ENCODE results near the gene MAML3. TPM values are rescaled to one million over a fixed set of nuclear protein-coding genes. Genes with fewer than 3 reads are reported as not detected.

MAML3 gene
- total RNA-seq, 1 donor from 2014 or later, result 9.5 TPM

DNA sequence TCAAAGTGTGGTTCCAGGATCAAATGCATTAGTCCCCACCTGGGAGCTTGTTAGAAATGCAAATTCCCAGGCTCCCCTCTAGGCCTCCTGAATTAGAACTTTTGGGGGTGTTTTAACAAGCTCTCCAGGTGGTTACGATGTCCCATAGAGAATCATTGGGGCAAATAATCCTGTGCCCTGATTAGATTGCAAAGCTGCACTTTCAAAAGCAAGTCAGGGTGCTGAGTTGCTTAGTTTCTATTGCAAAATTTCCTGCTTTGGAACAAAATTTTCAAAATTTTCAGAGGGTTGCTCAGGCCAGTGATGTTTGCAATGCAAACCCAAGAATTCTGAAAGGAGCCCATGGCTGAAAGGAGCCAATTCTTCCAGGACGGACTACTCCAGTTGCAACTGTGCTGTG lies 417.3 kb downstream of the MAML3 start:
- DNase-seq (ENCODE audit: low read depth, low spot score), result no peak

DNA sequence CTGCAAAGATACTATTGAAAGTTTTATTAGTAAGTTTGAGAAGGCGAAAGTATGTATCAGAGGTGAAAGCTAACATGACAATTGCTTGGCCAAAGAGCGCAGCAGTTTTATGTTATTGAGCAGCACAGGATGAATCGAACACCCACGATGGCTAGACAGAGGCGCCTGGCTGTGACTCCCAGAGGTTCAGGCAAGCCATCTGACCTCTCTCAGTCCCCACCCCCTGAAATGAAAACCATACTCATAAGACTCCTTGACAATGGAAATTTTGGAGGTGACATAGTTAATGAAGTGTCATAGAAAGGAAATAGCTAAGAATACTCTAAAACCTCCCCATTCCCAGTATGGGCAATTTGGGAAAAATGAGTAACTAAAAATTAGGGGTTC lies 417.7 kb downstream of the MAML3 start:
- DNase-seq (ENCODE audit: low read depth, low spot score), result no peak

DNA sequence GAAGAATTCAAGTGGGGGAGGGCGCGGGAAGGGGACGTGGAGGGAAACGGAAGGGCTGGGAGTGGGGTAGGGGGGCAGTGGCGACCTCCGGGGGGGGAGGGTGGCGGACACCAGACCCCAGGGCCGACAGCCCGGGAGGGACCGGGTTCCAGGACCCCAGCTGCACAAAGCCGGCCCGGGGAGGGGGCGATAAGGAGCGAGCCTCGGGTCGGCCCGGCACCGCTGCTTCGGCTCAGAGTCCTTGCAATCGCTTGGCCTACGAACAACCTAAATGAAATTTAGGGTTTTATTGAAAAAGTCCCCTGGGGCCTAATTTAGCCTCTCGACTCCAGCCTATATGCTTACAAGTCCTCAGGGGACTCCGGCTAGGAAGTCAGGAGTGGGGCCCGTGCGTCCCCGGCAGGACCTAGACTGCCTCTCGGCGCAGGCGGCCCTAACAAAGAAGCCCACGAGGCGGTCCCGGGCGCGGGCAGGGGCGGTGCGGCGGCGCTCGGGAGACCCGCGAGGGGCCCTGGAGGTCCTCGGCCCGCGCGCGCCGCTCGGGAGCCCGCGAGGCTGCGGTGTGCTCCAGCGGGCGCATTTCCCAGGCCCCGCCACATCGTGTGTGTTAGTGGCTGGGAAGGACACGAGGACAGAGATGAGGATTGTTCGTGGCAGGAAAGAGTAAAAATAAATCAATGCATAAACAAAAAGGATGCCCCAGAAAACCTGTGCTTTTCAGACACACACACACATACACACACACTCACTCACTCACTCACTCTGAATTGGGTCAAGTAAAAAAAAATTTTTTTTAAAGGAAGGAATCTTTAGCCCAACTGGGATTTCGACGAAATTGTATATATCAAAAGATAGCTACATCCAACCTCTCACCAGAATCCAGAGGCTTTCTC lies 418.4 kb downstream of the MAML3 start:
- no peak for DNase-seq (ENCODE audit: low read depth, low spot score)

DNA sequence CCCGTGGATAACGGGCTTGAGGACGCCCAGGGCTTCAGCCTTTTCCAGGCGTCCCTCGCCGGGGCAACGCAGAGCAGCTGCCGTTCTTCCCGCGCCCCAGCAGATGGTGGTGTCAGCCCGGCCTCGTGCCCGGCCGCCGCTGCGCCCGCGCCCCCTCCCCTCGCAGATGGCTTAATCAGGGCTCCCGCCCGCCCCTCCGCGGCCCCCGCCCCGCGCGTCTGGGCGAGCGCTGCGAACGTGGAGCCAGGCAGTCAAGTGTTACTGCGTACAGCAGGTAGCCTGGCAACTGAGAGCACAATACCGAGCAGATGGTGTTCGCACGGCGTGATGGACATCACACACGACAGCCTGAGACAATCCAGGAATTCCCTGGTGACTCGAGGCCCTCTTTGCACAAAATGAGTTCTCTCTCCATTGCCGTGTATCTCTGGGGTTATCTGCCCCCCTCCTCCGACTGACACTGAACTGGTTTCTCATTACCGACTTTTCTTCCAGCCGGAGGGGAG lies 419.1 kb downstream of the MAML3 start:
- DNase-seq (ENCODE audit: low read depth, low spot score), result peak; percentile 73

DNA sequence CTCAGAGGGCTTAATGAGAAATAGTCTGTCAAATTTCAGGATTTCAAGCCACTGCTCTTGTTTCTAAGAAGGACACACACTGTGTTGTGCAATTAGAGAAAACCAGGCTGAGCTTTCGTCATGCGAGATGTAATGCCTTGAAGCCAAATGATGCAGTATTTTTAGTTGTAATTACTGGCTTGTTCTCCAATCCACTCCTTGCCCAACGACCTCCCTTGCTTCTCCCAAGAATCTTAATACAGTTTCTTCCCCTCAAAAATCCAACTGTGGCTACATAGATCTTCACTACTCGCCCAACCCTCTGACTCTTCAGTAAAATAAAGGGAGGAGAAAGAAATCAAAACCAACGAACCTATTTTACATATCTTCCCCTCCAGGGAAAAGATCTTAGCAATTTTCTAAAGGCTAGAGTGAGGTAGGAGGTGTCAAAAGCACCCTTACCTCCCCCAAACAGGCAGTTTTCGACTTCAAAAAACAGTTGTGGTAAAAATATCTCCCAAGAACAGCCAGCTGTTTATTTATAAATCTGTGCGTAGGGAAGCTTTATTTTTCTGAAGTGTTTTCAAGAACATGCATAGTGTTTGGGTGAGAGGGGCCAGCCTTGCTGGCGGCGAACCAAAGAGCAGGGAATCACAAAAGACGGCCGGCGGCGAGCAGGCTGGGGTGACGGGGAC lies 419.6 kb downstream of the MAML3 start:
- no peak for DNase-seq (ENCODE audit: low read depth, low spot score)

DNA sequence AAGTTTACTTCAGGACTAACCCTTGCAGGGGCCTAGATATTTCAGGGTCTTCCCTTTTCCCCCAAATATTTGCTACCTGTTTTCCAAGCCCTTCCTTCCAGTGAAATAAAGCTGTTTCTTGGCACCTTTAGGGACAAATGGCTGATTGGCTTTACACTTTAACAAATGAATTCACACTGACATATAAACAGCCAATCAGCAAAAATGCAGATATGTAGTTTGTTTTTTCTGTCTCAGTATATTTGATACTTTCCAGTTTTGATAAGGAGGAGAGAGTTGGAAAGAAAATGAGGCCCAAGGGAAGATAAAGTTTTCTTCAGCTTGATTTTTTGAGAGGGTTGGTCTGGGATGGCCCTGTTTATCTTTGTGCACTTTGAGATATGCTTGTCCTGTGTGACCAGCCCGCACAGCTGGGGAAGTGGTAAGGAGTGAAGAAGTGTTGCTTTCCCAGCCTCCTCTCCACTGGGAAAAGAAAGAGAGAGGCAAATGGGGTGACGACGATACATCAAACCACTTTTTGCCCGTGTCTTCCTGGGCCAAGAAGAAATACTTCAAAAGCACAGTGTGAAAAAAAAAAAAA lies 420.9 kb downstream of the MAML3 start:
- DNase-seq (ENCODE audit: low read depth, low spot score), result no peak

DNA sequence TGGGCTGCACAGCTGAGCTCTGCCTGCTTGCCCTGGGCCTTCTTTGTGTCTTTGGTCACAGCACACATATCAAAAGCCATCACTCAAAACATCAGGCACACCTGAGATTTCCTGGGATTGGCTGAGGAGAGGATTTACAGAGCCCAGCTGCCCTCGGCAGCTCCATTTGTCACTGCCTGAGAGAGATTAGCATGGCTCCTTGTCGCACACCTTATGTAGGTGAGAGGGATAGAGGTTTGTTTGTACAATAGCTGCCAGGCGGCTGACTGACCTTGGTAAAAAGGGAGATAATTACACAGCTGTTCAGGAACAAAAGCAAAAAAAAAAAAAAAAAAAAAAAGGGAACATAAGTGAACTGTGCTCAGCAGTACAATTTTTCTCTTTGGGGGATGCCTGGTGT lies 425.1 kb downstream of the MAML3 start:
- no peak for DNase-seq (ENCODE audit: low read depth, low spot score)

DNA sequence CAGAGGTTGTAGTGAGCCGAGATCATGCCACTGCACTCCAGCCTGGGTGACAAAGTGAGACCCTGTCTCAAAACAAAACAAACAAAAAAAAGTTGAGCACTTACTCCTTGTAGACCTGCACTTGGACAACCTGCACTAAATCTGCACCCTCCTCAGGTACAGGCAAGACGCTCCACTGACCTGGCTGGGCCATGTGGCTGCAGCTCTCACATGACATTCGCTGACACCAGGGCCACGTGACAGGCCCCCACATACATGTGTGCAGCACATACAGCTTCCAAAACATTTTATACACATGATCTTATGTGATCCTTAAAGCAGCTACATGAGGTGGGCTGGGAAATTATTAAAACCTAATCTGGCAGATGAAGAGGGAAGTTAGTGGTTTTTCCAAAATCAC lies 425.8 kb downstream of the MAML3 start:
- no peak for DNase-seq (ENCODE audit: low read depth, low spot score)

DNA sequence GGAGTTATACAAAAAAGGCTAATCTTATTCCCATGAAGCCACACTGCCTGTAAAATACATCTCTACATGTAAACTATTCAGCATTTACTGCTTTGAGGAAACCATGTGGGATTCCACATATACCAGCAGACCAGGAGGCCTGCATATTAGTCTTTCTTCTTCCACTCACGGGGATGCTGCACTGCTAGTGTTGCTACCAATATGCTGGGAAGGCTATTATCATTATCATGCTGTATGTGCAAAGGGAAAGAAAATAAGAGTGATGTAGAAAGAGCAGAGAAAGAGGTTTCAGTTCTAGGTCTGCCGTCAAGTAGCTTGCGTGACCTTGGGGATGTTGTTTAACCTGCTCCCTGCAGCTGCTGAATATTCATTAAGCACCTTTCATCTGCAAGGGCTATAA lies 427.4 kb downstream of the MAML3 start:
- DNase-seq (ENCODE audit: low read depth, low spot score), result no peak

DNA sequence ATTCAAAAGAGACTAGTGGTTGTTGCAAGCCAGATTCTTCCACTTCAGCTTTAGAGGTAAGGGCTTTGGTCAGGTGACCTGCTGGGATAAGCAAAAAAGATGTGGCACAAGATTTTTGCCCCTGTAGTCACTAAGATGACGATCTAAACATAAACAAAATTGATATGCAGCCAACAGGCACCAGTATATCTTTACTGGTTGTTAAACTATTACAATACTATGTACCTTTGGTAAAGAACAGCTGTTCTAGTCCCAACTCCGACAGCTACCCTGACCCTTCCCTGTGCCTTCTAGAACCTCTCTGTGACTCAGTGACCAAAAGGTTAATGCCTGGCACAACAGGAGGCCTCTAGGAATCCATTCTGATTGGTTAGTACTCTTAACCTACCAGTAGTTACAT lies 428.7 kb downstream of the MAML3 start:
- DNase-seq (ENCODE audit: low read depth, low spot score), result no peak

DNA sequence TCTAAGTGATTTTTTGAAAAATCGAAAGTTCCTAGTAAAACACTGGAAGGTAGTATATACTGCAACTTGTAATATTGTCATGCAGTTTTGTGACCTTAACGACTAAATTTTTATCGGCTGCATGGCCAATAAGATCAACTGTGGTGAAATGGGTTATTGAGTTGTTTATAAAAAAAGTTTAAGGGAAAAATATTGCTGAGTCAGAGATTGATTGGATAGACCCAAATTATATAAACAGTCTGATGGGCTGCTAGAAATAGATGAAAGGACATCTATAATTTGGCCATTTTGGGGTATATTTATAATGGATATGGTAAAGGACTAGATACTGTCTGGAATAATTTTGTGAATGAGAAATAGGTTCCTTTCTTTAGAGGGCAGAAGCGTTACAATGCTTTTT lies 432.2 kb downstream of the MAML3 start:
- no peak for DNase-seq (ENCODE audit: low read depth, low spot score)

DNA sequence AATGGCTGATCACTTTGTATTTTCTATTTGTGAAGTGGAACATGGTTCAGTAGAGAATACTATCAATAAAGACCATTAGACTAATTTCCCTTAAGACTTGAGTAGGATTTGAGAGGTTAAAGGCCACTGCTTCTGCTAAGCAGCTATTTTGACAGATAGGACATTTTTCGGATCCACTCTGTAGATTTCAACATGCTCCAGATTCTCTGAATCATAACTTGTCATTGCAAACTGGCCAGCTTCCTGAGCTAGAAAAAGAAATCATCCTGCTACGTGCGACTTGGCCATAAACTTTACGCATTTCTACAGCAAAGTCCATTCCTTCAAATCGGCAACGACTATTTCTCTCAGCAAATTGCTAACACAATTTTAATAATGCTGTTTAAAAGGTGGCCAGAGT lies 433.2 kb downstream of the MAML3 start:
- DNase-seq (ENCODE audit: low read depth, low spot score), result no peak

DNA sequence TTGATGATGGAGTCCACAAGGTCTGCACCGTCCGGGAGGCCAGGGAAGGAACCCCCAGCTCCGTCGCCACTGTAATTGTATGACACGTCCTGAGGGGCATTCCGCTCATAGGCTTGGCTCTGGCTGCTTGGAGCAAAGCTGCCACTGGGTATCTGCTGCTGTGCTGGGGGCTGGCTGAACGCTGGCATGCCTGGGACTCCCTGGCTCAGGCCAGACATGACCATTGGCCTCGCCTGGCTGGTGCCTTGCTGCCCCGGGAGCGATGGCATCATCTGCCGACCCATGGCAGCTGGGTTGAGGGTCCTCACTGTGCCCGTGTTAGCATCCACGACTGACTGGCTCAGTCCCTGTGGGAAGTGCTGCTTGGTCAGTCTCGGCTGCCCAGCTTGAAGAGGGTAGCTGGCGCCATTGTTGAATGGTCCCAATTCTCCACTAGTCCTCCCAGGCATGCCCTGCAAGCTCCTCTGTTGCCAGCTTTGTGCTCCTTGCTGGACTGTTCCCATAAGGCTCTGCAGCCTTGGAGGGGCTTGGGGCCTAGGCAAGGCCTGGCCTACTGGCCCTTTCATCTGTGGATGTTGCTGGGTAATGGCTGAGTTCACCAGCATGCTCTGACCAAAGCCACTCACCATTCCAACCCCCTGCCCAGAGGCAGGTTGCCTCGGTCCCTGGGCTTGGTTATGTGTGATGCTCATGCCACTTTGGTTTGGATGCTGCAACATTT lies 434.4 kb downstream of the MAML3 start:
- DNase-seq (ENCODE audit: low read depth, low spot score), result no peak

DNA sequence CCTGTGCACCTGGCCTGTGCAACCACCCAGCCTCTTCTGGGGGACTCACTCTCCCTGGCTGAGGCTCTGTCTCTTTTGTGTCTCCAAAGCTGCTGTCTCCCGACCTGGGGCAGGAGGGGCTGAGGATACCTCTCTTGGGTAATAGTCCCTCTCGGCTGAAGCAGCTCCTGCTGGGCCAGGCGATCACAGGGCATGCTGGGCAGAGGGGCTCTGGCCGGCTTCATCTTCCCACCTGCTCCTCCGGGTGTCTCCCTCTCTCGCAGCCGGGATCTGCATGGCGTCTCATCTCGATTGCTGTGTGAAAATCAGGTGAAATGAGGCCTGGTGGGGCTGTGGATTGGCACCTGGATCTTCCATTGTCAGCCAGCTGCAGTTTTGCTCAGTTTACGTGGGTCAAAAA lies 435.2 kb downstream of the MAML3 start:
- DNase-seq (ENCODE audit: low read depth, low spot score), result no peak

DNA sequence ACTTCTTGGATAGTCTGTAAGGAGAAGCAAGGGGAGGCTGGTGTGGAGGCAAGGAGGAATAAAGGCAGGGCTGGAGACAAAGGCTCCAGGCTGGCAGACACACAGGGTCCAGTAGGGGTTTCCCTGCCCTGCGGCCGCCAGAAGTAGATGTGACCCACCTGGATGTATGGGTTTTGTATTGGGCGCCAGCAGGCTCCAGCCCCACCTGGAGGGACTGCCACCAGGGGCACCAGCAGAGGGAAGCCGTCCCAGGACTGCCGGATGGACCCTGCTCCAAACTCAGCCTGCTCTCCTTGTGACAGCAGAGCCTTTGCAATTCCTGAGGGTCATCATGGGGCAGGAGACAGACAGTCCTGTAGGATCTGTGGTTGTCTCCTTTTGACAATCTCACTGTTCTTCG lies 435.6 kb downstream of the MAML3 start:
- DNase-seq (ENCODE audit: low read depth, low spot score), result no peak

DNA sequence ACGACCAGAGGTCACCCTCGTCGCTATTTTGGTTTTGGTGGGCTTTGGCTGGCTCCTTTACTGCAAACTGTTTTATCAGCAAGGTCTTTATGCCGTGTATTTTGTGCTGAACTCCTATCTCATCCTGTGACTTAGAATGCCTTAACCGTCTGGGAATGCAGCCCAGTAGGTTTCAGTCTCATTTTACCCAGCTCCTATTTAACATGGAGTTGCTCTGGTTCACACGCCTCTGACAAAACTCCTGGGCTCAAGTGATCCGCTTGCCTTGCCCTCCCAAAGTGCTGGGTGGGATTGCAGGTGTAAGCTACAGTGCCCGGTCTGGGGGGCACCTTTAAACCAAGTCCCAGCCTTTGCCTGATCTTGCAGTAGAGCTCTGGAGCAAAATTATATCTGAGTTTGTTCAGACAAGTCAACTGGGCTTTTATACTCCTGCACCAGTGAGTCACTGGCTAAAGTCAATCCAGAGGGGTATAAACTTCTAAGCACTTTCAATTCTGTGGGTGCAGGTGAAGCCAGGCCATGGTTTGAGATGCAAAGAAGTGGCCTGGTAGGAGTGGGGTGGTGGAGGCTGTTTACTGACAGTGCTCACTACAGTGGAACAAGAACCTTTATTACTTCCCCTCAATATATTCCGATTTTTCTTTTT lies 438.1 kb downstream of the MAML3 start:
- no peak for DNase-seq (ENCODE audit: low read depth, low spot score)

DNA sequence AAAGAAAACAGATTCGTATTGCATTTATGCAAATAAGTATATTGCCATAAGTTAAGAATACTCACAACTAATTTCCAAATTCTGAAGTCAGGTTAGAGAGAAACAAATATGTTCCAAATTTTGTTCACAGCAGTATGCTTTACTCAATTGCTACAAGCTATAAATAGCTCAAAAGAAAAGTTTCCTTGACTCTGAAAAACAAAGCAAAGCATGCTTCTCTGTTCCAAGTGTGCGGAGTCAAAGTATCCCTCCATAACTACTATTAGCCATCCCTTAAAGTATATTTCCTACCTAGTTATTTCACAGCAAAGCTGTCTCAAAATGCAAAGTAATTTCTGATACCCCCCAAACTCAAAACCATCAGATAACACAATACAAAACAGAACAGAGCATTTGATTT lies 441.1 kb downstream of the MAML3 start:
- DNase-seq (ENCODE audit: low read depth, low spot score), result no peak

DNA sequence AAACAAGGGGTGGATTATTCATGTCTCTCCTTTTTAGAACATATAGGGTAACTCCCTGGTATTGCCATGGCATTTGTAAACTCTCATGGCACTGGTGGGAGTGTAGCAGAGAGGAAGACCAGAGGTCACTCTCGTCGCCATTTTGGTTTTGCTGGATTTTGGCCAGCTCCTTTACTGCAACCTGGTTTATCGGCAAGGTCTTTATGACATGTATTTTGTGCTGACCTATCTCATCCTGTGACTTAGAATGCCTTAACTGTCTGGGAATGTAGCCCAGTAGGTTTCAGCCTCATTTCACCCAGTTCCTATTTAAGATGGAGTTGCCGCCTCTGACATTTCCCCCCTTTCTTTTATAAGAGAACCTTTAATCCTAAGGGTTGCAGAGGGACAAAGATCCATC lies 442.5 kb downstream of the MAML3 start:
- peak; percentile 32 for DNase-seq (ENCODE audit: low read depth, low spot score)

DNA sequence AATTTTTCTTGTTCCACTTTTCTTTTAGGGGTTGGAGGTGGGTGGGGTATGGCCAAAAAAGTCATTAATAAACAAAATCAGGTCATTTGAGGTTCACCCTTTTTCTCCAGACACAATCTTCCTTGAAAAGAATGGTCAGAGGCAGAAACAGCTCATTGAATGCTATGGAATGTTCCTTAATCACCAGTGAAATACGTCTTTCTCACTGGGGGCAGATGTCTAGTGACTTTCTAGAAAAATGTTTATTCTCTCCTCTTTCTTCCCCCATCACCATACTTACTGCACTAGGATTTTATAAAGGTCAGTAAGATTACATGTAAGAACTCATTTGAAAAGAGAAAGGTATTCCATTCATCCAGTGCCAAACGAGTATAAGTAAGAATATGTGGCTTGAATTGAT lies 443.9 kb downstream of the MAML3 start:
- DNase-seq (ENCODE audit: low read depth, low spot score), result no peak

DNA sequence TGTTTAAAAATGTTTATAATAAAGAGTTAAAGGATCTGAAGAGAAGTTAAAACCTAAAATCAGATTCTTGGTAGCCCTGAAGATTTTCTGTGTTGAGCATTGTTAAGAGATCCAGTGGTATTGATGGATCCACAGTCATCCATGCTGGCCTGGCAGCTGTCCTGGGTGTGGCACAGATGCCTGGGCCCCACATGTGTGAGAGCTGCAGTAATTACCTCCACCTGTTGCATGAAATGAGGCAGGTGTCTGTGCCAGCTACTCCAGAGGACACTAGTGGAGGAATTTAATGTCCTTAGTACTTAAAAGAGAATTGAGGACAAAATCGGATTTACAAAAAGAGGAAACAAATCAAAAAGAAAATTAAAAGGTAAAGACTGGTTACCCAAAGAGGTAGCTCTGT lies 444.3 kb downstream of the MAML3 start:
- DNase-seq (ENCODE audit: low read depth, low spot score), result no peak

DNA sequence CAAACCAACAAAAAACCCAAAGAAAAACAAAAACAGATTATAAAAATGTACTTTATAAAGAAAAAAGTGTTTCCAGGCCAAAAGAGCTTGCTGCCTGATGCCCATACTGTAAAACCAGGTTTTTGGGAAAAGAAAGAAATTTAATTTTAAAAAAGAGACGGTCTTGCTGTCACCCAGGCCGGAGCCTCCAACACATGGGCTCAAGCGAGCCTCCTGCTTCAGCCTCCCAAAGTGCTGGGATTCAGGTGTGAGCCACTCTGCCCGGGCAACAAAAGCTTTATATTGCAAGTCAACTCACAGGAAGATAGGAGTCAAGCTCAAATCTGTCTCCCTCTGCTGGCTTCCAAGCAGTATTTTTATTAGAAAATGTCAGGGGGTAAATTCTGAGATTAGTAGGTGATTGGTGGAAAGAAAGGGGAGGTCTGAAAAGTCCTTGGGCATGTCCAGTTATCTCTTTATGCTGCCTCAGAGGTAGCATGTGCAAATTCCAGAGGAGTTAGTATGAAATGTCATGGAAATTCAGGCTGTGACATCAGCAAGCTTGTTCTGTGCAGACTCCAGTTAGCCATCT lies 449.0 kb downstream of the MAML3 start:
- DNase-seq (ENCODE audit: low read depth, low spot score), result no peak

All from pulmonary artery endothelial cell (primary cell).